GM18526 (cell line): ENCODE results near the gene ACAT2.

Source experiments
- POLR2A ChIP-seq: IDR thresholded peaks from 3 replicates; pipeline ENCODE4 v1.6.1; 2011; ENCODE audit not compliant: insufficient read length; ENCODE audit errors: extremely low read depth

The ACAT2 gene

GRCh38 chr6:159728531-159728964 is 33.3 kb upstream of the ACAT2 start:
- no peak for TF ChIP-seq POLR2A

GRCh38 chr6:159729598-159730331 is 32.1 kb upstream of the ACAT2 start:
- TF ChIP-seq POLR2A: no peak

- no peak for TF ChIP-seq POLR2A
These were observed 31.5 kb upstream of the ACAT2 start for GRCh38 chr6:159730332-159730676.

- no peak for TF ChIP-seq POLR2A
These were observed 24.9 kb upstream of the ACAT2 start for GRCh38 chr6:159736908-159737307.

- no peak for TF ChIP-seq POLR2A
These were observed 22.5 kb upstream of the ACAT2 start for GRCh38 chr6:159739341-159739740.

GRCh38 chr6:159742165-159742564 is 19.7 kb upstream of the ACAT2 start:
- TF ChIP-seq POLR2A: no peak

- no peak for TF ChIP-seq POLR2A
These were observed 16.8 kb upstream of the ACAT2 start for GRCh38 chr6:159745081-159745480.

GRCh38 chr6:159746759-159747158 is 15.1 kb upstream of the ACAT2 start:
- TF ChIP-seq POLR2A: no peak

GRCh38 chr6:159751448-159751847 is 10.4 kb upstream of the ACAT2 start:
- no peak for TF ChIP-seq POLR2A

- no peak for TF ChIP-seq POLR2A
These were observed 8.6 kb upstream of the ACAT2 start for GRCh38 chr6:159753081-159753872.

GRCh38 chr6:159754401-159754800 is 7.4 kb upstream of the ACAT2 start:
- no peak for TF ChIP-seq POLR2A

GRCh38 chr6:159754959-159755914 is 6.6 kb upstream of the ACAT2 start:
- TF ChIP-seq POLR2A: no peak

- no peak for TF ChIP-seq POLR2A
These were observed 5.3 kb upstream of the ACAT2 start for GRCh38 chr6:159756508-159756907.

- no peak for TF ChIP-seq POLR2A
These were observed 3.5 kb upstream of the ACAT2 start for GRCh38 chr6:159758031-159759001.
